Muscle of leg (tissue), 11 donors: ENCODE measurements around the gene ADGB. TPM values are rescaled to one million over a fixed set of nuclear protein-coding genes. Genes with fewer than 3 reads are reported as not detected.

ENCODE experiments used
- DNase-seq: peaks from one replicate; pipeline ENCODE4 v3.0.0; 2013
- H3K27ac ChIP-seq: one replicate; pipeline ENCODE4 v1.5.1; 2013; ENCODE audit warnings: mild to moderate bottlenecking, low read length, control low read depth
- H3K27me3 ChIP-seq: one replicate; pipeline ENCODE4 v1.6.1; 2013; ENCODE audit warnings: low read length; ENCODE audit not compliant: control insufficient read depth, insufficient read depth
- H3K36me3 ChIP-seq: one replicate; pipeline ENCODE4 v1.6.1; 2013; ENCODE audit warnings: low read length; ENCODE audit not compliant: control insufficient read depth, insufficient read depth
- H3K4me1 ChIP-seq: one replicate; pipeline ENCODE4 v1.6.1; 2013; ENCODE audit warnings: low read length; ENCODE audit not compliant: control insufficient read depth, insufficient read depth
- H3K4me3 ChIP-seq: one replicate; pipeline ENCODE4 v1.5.1; 2013; ENCODE audit warnings: low read length, control low read depth
- H3K9me3 ChIP-seq: replicated peaks from 2 replicates; pipeline ENCODE4 v1.6.1; 2013; ENCODE audit warnings: low read depth, low read length; ENCODE audit not compliant: control insufficient read depth
- WGBS: methylation state at CpG from one replicate; pipeline ENCODE4 v1.1.5; 2013; ENCODE audit warnings: missing lambda C conversion rate; ENCODE audit not compliant: insufficient coverage; 5-methylcytosine and 5-hydroxymethylcytosine counted together
- polyA plus RNA-seq, 8 donors: library from polyadenylated mRNA; unstranded; fragments of 120-200 nt; gene quantifications; one replicate each; pipeline versions ENCODE4 v1.2.1 to v1.2.3, GENCODE V29; 2013; ENCODE audit warnings: inconsistent platforms in 1 of 8, low replicate concordance in 1 of 8; ENCODE audit not compliant: insufficient read length in 8 of 8, insufficient read depth in 1 of 8
- total RNA-seq: library from RNA; stranded (reverse); fragments of 120-200 nt; gene quantifications from one replicate; pipeline ENCODE4 v1.2.4, GENCODE V29; 2013

Gene ADGB
- total and polyA plus RNA-seq, 9 donors: 0.04 to 0.45 (median 0.04) TPM; not detected in 5

GRCh38 chr6:146582857-146583256 lies 15.9 kb upstream of the ADGB start:
- no peaks in the 10 kb centered on the region for H3K4me1 ChIP-seq
- H3K27me3 ChIP-seq: no peaks in the 10 kb centered on the region
- peak; percentile 55 for DNase-seq
- WGBS: 45% methylated on average over 2 of the region's 5 CpGs
- H3K36me3 ChIP-seq: no peaks in the 10 kb centered on the region
- H3K9me3 ChIP-seq: no peaks in the 10 kb centered on the region
- H3K27ac ChIP-seq: no peak overlapping the region
- H3K4me3 ChIP-seq: no peak overlapping the region

- WGBS: no CpG with 5 or more reads among the region's 1 CpG
- Histone ChIP-seq H3K4me1 (no peaks in the 10 kb centered on the region), H3K9me3 (no peaks in the 10 kb centered on the region), H3K36me3 (no peaks in the 10 kb centered on the region), H3K27me3 (no peaks in the 10 kb centered on the region), H3K4me3 (no peak overlapping the region), H3K27ac (no peak overlapping the region)
- DNase-seq: no peak
Measured at GRCh38 chr6:146583966-146584365, 14.8 kb upstream of the ADGB start.

GRCh38 chr6:146587459-146587858 lies 11.3 kb upstream of the ADGB start:
- no CpG with 5 or more reads among the region's 1 CpG for WGBS
- H3K36me3 ChIP-seq: no peaks in the 10 kb centered on the region
- no peaks in the 10 kb centered on the region for H3K4me1 ChIP-seq
- no peak overlapping the region for H3K27ac ChIP-seq
- H3K9me3 ChIP-seq: no peaks in the 10 kb centered on the region
- no peaks in the 10 kb centered on the region for H3K27me3 ChIP-seq
- H3K4me3 ChIP-seq: no peak overlapping the region
- no peak for DNase-seq

GRCh38 chr6:146590492-146590891 lies 8.3 kb upstream of the ADGB start:
- no peaks in the 10 kb centered on the region for H3K36me3 ChIP-seq
- H3K4me1 ChIP-seq: no peaks in the 10 kb centered on the region
- no peak for DNase-seq
- no peaks in the 10 kb centered on the region for H3K9me3 ChIP-seq
- WGBS: no CpG with 5 or more reads among the region's 1 CpG
- H3K27ac ChIP-seq: no peak overlapping the region
- H3K4me3 ChIP-seq: no peak overlapping the region
- no peaks in the 10 kb centered on the region for H3K27me3 ChIP-seq

- no peak overlapping the region for H3K4me3 ChIP-seq
- no peaks in the 10 kb centered on the region for H3K4me1 ChIP-seq
- no peaks in the 10 kb centered on the region for H3K27me3 ChIP-seq
- no peak overlapping the region for H3K27ac ChIP-seq
- H3K9me3 ChIP-seq: no peaks in the 10 kb centered on the region
- DNase-seq: no peak
- H3K36me3 ChIP-seq: no peaks in the 10 kb centered on the region
Measured at GRCh38 chr6:146592451-146592850, 6.3 kb upstream of the ADGB start.

GRCh38 chr6:146593986-146594385 lies 4.8 kb upstream of the ADGB start:
- no peaks in the 10 kb centered on the region for H3K27me3 ChIP-seq
- peak; percentile 9 for DNase-seq

GRCh38 chr6:146594495-146594894 lies 4.3 kb upstream of the ADGB start:
- H3K4me3 ChIP-seq: no peak overlapping the region
- H3K9me3 ChIP-seq: no peaks in the 10 kb centered on the region
- WGBS: no CpG with 5 or more reads among the region's 1 CpG
- H3K4me1 ChIP-seq: peaks cover 3% of the 10 kb centered on the region
- H3K36me3 ChIP-seq: no peaks in the 10 kb centered on the region
- H3K27ac ChIP-seq: no peak overlapping the region
- no peaks in the 10 kb centered on the region for H3K27me3 ChIP-seq
- peak; percentile 44 for DNase-seq

More at GRCh38 chr6:146593986-146594385, 4.8 kb upstream of the ADGB start:
- Histone ChIP-seq H3K9me3 (no peaks in the 10 kb centered on the region), H3K27ac (no peak overlapping the region), H3K36me3 (no peaks in the 10 kb centered on the region), H3K4me1 (peaks cover 3% of the 10 kb centered on the region), H3K4me3 (no peak overlapping the region)
- WGBS: 65% methylated on average over 2 of the region's 2 CpGs

GRCh38 chr6:146595972-146596731 lies 2.6 kb upstream of the ADGB start:
- no CpG with 5 or more reads among the region's 2 CpGs for WGBS
- H3K4me1 ChIP-seq: peaks cover 3% of the 10 kb centered on the region
- DNase-seq: peak; percentile 75

GRCh38 chr6:146601352-146601751 lies 2.6 kb downstream of the ADGB start:
- no peaks in the 10 kb centered on the region for H3K36me3 ChIP-seq
- no peaks in the 10 kb centered on the region for H3K9me3 ChIP-seq
- no peak for DNase-seq
- H3K27ac ChIP-seq: no peak overlapping the region
- WGBS: no CpG with 5 or more reads among the region's 4 CpGs
- peaks cover 3% of the 10 kb centered on the region for H3K4me1 ChIP-seq
- H3K27me3 ChIP-seq: no peaks in the 10 kb centered on the region
- no peak overlapping the region for H3K4me3 ChIP-seq

More at GRCh38 chr6:146595972-146596731, 2.6 kb upstream of the ADGB start:
- Histone ChIP-seq H3K36me3 (no peaks in the 10 kb centered on the region), H3K4me3 (no peak overlapping the region), H3K27ac (no peak overlapping the region), H3K27me3 (no peaks in the 10 kb centered on the region), H3K9me3 (no peaks in the 10 kb centered on the region)

GRCh38 chr6:146602526-146602925 lies 3.8 kb downstream of the ADGB start:
- no peak for DNase-seq
- H3K27me3 ChIP-seq: no peaks in the 10 kb centered on the region
- H3K4me3 ChIP-seq: no peak overlapping the region
- H3K4me1 ChIP-seq: peaks cover 3% of the 10 kb centered on the region
- no peak overlapping the region for H3K27ac ChIP-seq
- no peaks in the 10 kb centered on the region for H3K9me3 ChIP-seq
- WGBS: 63% methylated on average over 2 of the region's 6 CpGs
- H3K36me3 ChIP-seq: no peaks in the 10 kb centered on the region

- no CpG with 5 or more reads among the region's 3 CpGs for WGBS
- no peak for DNase-seq
Measured at GRCh38 chr6:146613947-146614346, 15.2 kb downstream of the ADGB start.

More at GRCh38 chr6:146613947-146614346, 15.2 kb downstream of the ADGB start:
- no peaks in the 10 kb centered on the region for H3K4me1 ChIP-seq
- no peaks in the 10 kb centered on the region for H3K9me3 ChIP-seq
- no peak overlapping the region for H3K4me3 ChIP-seq
- H3K27me3 ChIP-seq: no peaks in the 10 kb centered on the region
- no peaks in the 10 kb centered on the region for H3K36me3 ChIP-seq
- no peak overlapping the region for H3K27ac ChIP-seq
